ENCODE results near the gene DET1.

- TF ChIP-seq CTCF (IDR thresholded peaks at IDR 0.05) (no peak), POLR2A (IDR thresholded peaks at IDR 0.05) (no peak)
Observed at GRCh38 chr15:88470625-88471372, 75.7 kb downstream of the DET1 start.
